Natural killer cell (primary cell): Measurements from ENCODE around the gene KCNK17. TPM values are rescaled to one million over a fixed set of nuclear protein-coding genes. Genes with fewer than 3 reads are reported as not detected.

Source experiments
- ATAC-seq, 3 donors: fragments of 150-1000 bp in 2 of 3; fragments of 200-7000 bp in 1 of 3; cut with Tn5 transposase; 1 replicate in 1 of 3; 2 replicates in 2 of 3; pipeline ENCODE4 v1.10.0; 2021; ENCODE audit warnings: mild to moderate bottlenecking in 2 of 3, moderate library complexity in 2 of 3
- DNase-seq, 2 donors: peaks; one replicate each; pipeline versions ENCODE4 v3.0.0 to v3.0.0-alpha.2; 2013 to 2021; ENCODE audit warnings: mixed read lengths in 1 of 2
- H3K27ac ChIP-seq: one replicate; pipeline ENCODE4 v1.5.1; 2013; ENCODE audit warnings: mild to moderate bottlenecking, low read length
- H3K27me3 ChIP-seq: one replicate; pipeline ENCODE4 v1.6.1; 2013; ENCODE audit warnings: low read length; ENCODE audit not compliant: control insufficient read depth, insufficient read depth
- H3K36me3 ChIP-seq: one replicate; pipeline ENCODE4 v1.6.1; 2013; ENCODE audit warnings: low read length; ENCODE audit not compliant: control insufficient read depth, insufficient read depth
- H3K4me1 ChIP-seq: one replicate; pipeline ENCODE4 v1.6.1; 2013; ENCODE audit warnings: low read length; ENCODE audit not compliant: control insufficient read depth, insufficient read depth
- H3K4me3 ChIP-seq: one replicate; pipeline ENCODE4 v1.5.1; 2013; ENCODE audit warnings: low read length
- H3K9me3 ChIP-seq: one replicate; pipeline ENCODE4 v1.6.1; 2013; ENCODE audit warnings: low read length; ENCODE audit not compliant: control insufficient read depth, insufficient read depth
- H3K27ac Mint-ChIP-seq, 2 donors: one replicate each; pipeline ENCODE4 v1.8.0; 2022; ENCODE audit warnings: mild to moderate bottlenecking in 2 of 2, mixed read lengths in 2 of 2, moderate library complexity in 1 of 2
- H3K27me3 Mint-ChIP-seq, 2 donors: one replicate each; pipeline ENCODE4 v1.8.0; 2022; ENCODE audit warnings: low read depth in 2 of 2, mixed read lengths in 2 of 2
- H3K36me3 Mint-ChIP-seq: one replicate; pipeline ENCODE4 v1.8.0; 2022; ENCODE audit warnings: mixed read lengths
- H3K4me1 Mint-ChIP-seq, 2 donors: one replicate each; pipeline ENCODE4 v1.8.0; 2022; ENCODE audit warnings: mixed read lengths in 2 of 2
- H3K4me3 Mint-ChIP-seq: one replicate; pipeline ENCODE4 v1.8.0; 2022; ENCODE audit warnings: mild to moderate bottlenecking, moderate library complexity, mixed read lengths
- H3K9me3 Mint-ChIP-seq, 2 donors: one replicate each; pipeline ENCODE4 v1.8.0; 2022; ENCODE audit warnings: mixed read lengths in 2 of 2
- WGBS: methylation state at CpG from one replicate; pipeline ENCODE4 v1.1.7; 2013; ENCODE audit warnings: missing lambda C conversion rate; ENCODE audit not compliant: insufficient coverage; 5-methylcytosine and 5-hydroxymethylcytosine counted together
- intact Hi-C: fragments of 100-400 bp; cut with micrococcal nuclease; formaldehyde crosslinking; loops from one replicate; pipeline ENCODE4 v1.14.2; 2022
- total RNA-seq, 4 donors: library from RNA; stranded (reverse); fragments of 120-200 nt in 1 of 4; gene quantifications; one replicate each; pipeline versions ENCODE4 v1.2.3 to v1.2.4, GENCODE V29; 2013 to 2022
- TF ChIP-seq, protein P1 (sequence below): fragments of 200-600 bp; IDR thresholded peaks from one replicate; pipeline ENCODE4 v1.8.0; 2022; ENCODE audit warnings: antibody characterized with exemption

KCNK17 gene
- total RNA-seq, 3 donors from 2014 or later (not counting 1 experiment from before 2014, with no cell fraction given): 0.24 TPM; not detected in 2

DNA sequence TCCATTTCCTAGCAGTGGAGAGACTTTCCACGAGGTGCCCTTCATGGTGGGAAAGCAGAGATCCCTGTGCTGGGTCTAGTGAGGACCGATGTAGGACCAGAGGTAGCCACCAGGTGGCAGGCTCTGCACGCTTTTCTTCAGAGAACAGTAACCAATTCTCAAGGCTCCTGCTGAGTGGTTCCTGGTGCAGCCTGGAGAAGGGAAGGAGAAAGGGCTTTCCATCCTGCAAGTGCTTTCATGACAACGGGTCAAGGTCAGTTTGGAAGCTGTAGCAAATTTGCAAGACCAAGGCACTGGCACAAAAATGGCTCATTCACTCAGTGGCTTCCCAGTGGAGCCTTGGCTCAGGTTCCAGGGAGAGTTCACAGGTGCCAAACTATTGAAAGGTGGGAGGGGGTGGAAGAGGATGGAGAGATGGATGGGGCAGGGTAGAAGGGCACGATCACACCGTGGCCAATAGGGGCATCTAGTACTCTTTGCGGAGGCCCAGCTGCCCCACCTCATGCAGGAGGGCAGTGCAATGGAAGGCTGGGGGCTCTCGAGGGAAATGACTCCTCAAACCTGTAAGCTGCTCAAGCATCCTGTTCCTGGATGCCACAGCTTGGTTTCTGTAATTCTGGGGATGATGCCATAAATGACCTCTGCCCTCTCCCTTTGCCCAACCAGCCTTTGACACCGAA, 33.8 kb upstream of the KCNK17 start:
- peak overlapping the region in 1 of 2 donors; percentile 53 for H3K27ac Mint-ChIP-seq

DNA sequence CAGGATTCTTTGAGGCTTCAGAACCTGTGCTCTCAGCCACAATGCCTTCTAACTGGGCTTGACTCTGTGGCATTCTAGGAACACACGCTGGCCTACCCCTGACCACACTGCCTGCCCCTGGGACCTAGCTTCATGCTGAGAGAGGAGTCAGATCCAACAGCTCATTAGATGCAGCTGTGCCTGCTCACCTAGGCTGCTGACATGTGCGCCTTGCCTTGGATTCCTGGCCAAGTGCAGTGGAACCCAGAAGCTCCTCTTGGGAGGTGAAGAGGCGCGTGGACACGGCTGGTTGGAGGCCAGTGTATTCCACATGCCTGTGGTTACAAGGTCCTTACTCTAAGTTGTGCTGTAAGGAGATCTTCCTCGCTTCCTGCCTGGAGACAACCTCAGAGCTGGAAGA, 33.0 kb upstream of the KCNK17 start:
- Mint-ChIP-seq H3K27me3 (no peaks in the 10 kb centered on the region), H3K4me3 (no peak overlapping the region), H3K36me3 (no peaks in the 10 kb centered on the region), H3K27ac (no peak overlapping the region), H3K9me3 (no peaks in the 10 kb centered on the region), H3K4me1 (peaks cover 0 to 10% of the 10 kb centered on the region in 2 donors)
- DNase-seq (no peak), ATAC-seq (no peak)
- TF ChIP-seq, protein P1, sequence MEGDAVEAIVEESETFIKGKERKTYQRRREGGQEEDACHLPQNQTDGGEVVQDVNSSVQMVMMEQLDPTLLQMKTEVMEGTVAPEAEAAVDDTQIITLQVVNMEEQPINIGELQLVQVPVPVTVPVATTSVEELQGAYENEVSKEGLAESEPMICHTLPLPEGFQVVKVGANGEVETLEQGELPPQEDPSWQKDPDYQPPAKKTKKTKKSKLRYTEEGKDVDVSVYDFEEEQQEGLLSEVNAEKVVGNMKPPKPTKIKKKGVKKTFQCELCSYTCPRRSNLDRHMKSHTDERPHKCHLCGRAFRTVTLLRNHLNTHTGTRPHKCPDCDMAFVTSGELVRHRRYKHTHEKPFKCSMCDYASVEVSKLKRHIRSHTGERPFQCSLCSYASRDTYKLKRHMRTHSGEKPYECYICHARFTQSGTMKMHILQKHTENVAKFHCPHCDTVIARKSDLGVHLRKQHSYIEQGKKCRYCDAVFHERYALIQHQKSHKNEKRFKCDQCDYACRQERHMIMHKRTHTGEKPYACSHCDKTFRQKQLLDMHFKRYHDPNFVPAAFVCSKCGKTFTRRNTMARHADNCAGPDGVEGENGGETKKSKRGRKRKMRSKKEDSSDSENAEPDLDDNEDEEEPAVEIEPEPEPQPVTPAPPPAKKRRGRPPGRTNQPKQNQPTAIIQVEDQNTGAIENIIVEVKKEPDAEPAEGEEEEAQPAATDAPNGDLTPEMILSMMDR: no peak
- no peaks in the 10 kb centered on the region for H3K27me3 ChIP-seq
- intact Hi-C loops: loop anchor here (2.0 to 5.0 kb wide), 2 partner anchors 962 to 1500 kb away; no protein-coding TSS in a partner anchor
- H3K4me1 ChIP-seq: peaks cover 15% of the 10 kb centered on the region
- H3K4me3 ChIP-seq: no peak overlapping the region
- no peak overlapping the region for H3K27ac ChIP-seq
- WGBS: 87% methylated on average over 6 of the region's 6 CpGs
- no peaks in the 10 kb centered on the region for H3K9me3 ChIP-seq
- no peaks in the 10 kb centered on the region for H3K36me3 ChIP-seq

More for the DNA sequence above, 33.8 kb upstream of the KCNK17 start:
- H3K4me1 ChIP-seq: peaks cover 7% of the 10 kb centered on the region
- H3K9me3 Mint-ChIP-seq: no peaks in the 10 kb centered on the region
- no peaks in the 10 kb centered on the region for H3K27me3 ChIP-seq
- no peak overlapping the region for H3K4me3 ChIP-seq
- TF ChIP-seq, protein P1: peak; percentile 88
- intact Hi-C loops: loop anchor here (2.0 to 5.0 kb wide), 2 partner anchors 961 to 1499 kb away; no protein-coding TSS in a partner anchor
- no peaks in the 10 kb centered on the region for H3K36me3 Mint-ChIP-seq
- H3K4me3 Mint-ChIP-seq: no peak overlapping the region
- peaks cover 0 to 10% of the 10 kb centered on the region in 2 donors for H3K4me1 Mint-ChIP-seq
- no peaks in the 10 kb centered on the region for H3K9me3 ChIP-seq
- 33% methylated on average over 8 of the region's 9 CpGs for WGBS
- no peaks in the 10 kb centered on the region for H3K27me3 Mint-ChIP-seq
- peak; percentile 65 to 84 (median 81) for ATAC-seq
- no peaks in the 10 kb centered on the region for H3K36me3 ChIP-seq
- H3K27ac ChIP-seq: no peak overlapping the region
- peak; percentile 50 to 66 for DNase-seq

DNA sequence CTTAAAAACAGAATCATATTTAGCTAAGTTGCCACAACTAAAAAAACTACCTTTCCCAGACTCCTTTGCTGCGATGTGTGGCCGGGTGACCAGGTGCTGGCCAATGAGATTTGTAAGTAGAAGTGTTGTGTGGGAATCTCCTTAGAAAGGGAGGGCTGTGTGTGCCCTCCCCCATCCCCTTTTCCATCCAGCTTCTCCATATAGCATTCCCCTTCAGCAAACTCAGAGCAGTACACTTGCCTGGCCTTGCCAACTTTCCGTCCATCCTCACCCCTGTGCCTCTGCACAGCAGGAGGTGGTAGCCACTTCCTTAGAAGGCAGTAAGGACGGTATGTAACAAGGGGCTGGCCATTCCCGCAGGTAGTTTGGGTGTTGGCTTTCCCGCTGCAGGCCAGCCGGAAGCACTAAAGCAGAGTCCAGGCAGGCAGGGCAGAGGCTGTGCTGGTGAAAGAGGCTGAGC, 30.6 kb upstream of the KCNK17 start:
- intact Hi-C loops: loop anchor here (5.0 kb wide), 1 partner anchor 1502 kb away; no protein-coding TSS in a partner anchor
- H3K27ac ChIP-seq: no peak overlapping the region

More for the DNA sequence above, 30.6 kb upstream of the KCNK17 start:
- no peaks in the 10 kb centered on the region for H3K27me3 ChIP-seq
- Mint-ChIP-seq H3K9me3 (no peaks in the 10 kb centered on the region), H3K4me3 (no peak overlapping the region), H3K36me3 (no peaks in the 10 kb centered on the region), H3K4me1 (peaks cover under 1 to 14% of the 10 kb centered on the region in 2 donors), H3K27ac (peak overlapping the region in 1 of 2 donors; percentile 42), H3K27me3 (no peaks in the 10 kb centered on the region)
- H3K4me1 ChIP-seq: peaks cover 23% of the 10 kb centered on the region
- H3K9me3 ChIP-seq: no peaks in the 10 kb centered on the region
- WGBS: 88% methylated on average over 5 of the region's 7 CpGs
- TF ChIP-seq, protein P1: no peak
- H3K4me3 ChIP-seq: no peak overlapping the region
- DNase-seq (no peak), ATAC-seq (no peak)
- H3K36me3 ChIP-seq: no peaks in the 10 kb centered on the region
